Small intestine (tissue), 16 donors: ENCODE results near the gene KCNK15. TPM values are rescaled to one million over a fixed set of nuclear protein-coding genes. Genes with fewer than 3 reads are reported as not detected.
"Not testable (repeated sequence)": the region's sequence is repeated elsewhere in the genome, so short reads cannot be mapped to it uniquely, and the experiment has no call there.

ENCODE experiments used
- DNase-seq, 2 donors: peaks; one replicate each; pipeline versions ENCODE4 v3.0.0 to v3.0.0-alpha.2; 2013
- FAIRE-seq: peaks from 2 replicates; lab custom pipeline; 2012; peaks lifted over from hg19 to GRCh38; lab: Jason Lieb, UNC
- H3K27ac ChIP-seq, 3 donors: one replicate each; pipeline ENCODE4 v1.5.1; 2013; ENCODE audit warnings: low read length in 2 of 3, mild to moderate bottlenecking in 2 of 3, control low read depth in 1 of 3, inconsistent platforms in 1 of 3, low read depth in 1 of 3, moderate library complexity in 1 of 3
- H3K27me3 ChIP-seq, 3 donors: one replicate each; pipeline ENCODE4 v1.6.1; 2013; ENCODE audit warnings: low read length in 3 of 3, inconsistent platforms in 1 of 3; ENCODE audit not compliant: control insufficient read depth in 3 of 3, insufficient read depth in 3 of 3
- H3K36me3 ChIP-seq, 3 donors: one replicate each; pipeline ENCODE4 v1.6.1; 2013; ENCODE audit warnings: low read length in 3 of 3, inconsistent platforms in 1 of 3, low read depth in 1 of 3, mild to moderate bottlenecking in 1 of 3, moderate library complexity in 1 of 3; ENCODE audit not compliant: control insufficient read depth in 3 of 3, insufficient read depth in 2 of 3
- H3K4me1 ChIP-seq, 3 donors: one replicate each; pipeline ENCODE4 v1.6.1; 2013; ENCODE audit warnings: low read length in 2 of 3, inconsistent platforms in 1 of 3, low read depth in 1 of 3, mild to moderate bottlenecking in 1 of 3, moderate library complexity in 1 of 3; ENCODE audit not compliant: control insufficient read depth in 3 of 3, insufficient read depth in 2 of 3
- H3K4me3 ChIP-seq, 3 donors: one replicate each; pipeline ENCODE4 v1.5.1; 2013; ENCODE audit warnings: low read length in 3 of 3, control low read depth in 1 of 3, inconsistent platforms in 1 of 3, low read depth in 1 of 3, mild to moderate bottlenecking in 1 of 3, moderate library complexity in 1 of 3
- H3K9me3 ChIP-seq, 2 donors: one replicate each; pipeline ENCODE4 v1.6.1; 2013; ENCODE audit warnings: low read depth in 1 of 2, low read length in 1 of 2; ENCODE audit not compliant: control insufficient read depth in 2 of 2, insufficient read depth in 1 of 2
- WGBS, 3 donors: extraction: QIAGEN DNeasy Blood & Tissue Kit; methylation state at CpG; one replicate each; pipeline ENCODE4 v1.1.7; 2013; 5-methylcytosine and 5-hydroxymethylcytosine counted together
- long read RNA-seq, 10 donors: transcript quantifications; one replicate each; lab custom pipeline, GENCODE V29; 2026
- polyA plus RNA-seq, 4 donors: library from polyadenylated mRNA; stranded (reverse) in 3 of 4; unstranded in 1 of 4; fragments of 200-250 nt in 3 of 4; fragments of 120-200 nt in 1 of 4; gene quantifications; one replicate each; pipeline versions ENCODE4 v1.2.1 to v1.2.3, GENCODE V29; 2013
- donor health status: healthy with polysubstance abuse.
- donor health status: control.
- donor health status: control.
- donor health status: Bipolar disorder and iron deficiency.
- donor health status: healthy.

KCNK15 gene
- polyA plus RNA-seq = under 1 TPM in 2 of 4 donors, not detected in 2; 0.35 to 0.67 TPM
- long read RNA-seq, donor 1 = 0 reads
- long read RNA-seq, donor 2 = 0 reads
- long read RNA-seq, donor 3 = 0 reads
- long read RNA-seq, donor 4 = 0 reads
- long read RNA-seq, donor 5 = 0 reads
- long read RNA-seq, donor 6 = 0 reads
- long read RNA-seq, donor 7 = 0 reads
- long read RNA-seq, donor 8 = 0 reads
- long read RNA-seq, donor 9 = 0 reads
- long read RNA-seq, donor 10, partial matches to known transcripts = 0 of 1 reads
- long read RNA-seq, donor 10, other reads (novel, unspliced or antisense) = 0 of 1 reads

DNA sequence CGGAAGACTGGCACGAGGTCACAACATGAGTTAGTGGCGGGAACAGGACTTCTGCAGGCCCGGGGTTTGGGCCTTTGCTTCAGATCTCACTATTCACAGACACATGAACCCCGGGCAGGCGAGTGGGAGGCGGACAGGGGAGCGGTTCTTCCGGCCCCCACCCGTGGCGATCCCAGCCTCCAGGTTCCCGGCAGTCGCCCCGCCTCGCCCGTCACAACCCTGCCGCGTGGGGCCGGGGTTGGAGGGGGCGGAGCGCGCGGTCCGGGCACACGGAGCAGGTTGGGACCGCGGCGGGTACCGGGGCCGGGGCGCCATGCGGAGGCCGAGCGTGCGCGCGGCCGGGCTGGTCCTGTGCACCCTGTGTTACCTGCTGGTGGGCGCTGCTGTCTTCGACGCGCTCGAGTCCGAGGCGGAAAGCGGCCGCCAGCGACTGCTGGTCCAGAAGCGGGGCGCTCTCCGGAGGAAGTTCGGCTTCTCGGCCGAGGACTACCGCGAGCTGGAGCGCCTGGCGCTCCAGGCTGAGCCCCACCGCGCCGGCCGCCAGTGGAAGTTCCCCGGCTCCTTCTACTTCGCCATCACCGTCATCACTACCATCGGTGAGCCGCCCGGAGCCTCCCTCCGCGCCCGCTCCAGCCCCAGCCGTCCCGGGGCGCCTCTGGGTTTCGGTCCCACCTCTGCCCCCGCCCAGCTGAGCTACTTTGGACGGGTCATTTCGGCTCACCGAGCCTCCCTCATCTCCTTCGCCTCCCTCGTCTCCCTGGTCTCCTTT, at the start of gene KCNK15:
KCNK15 (plus strand) TSS at position 268 of the 769 bp plus-strand sequence; CDS start at position 314, 46 bp downstream.
- WGBS, 3 donors = 1 to 2% (median 1%) methylated on average over 43 to 81 of the region's 81 CpGs
- H3K36me3 ChIP-seq = no peaks in the 10 kb centered on the region
- DNase-seq (peak; percentile 18 to 58), FAIRE-seq (no peak)
- H3K27ac ChIP-seq = no peak within 1 kb of the TSS
- peaks cover 0 to 8% (median 0%) of the 10 kb centered on the region in 3 donors for H3K4me1 ChIP-seq
- no peaks in the 10 kb centered on the region for H3K9me3 ChIP-seq
- peak within 1 kb of the TSS; percentile 8 to 50 (median 40) for H3K4me3 ChIP-seq
- peaks cover 0 to 26% (median 5%) of the 10 kb centered on the region in 3 donors for H3K27me3 ChIP-seq

DNA sequence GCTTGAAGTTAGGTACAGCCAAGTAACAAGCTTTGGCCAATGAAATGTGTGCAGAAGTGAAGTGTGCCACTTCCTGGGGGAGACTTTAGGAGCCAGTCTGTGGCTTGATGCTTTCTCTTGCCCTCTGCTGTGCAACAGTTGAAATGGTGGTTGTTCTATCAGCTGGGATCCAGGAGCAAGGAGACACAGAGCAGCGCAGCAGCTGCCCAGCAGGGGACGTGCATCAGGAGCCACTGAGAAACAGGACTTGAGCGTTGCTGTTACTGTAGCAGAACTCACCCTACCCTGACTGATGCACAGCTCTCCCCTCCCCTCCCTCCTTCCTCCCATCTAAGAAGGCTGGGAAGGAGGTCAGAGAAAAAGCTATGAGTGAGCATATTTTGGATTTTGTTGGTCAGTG, 49.4 kb upstream of the KCNK15 start:
- WGBS, 3 donors = 83 to 98% (median 86%) methylated on average over 3 of the region's 3 CpGs
- no peak overlapping the region for H3K4me3 ChIP-seq
- no peak for FAIRE-seq
- peaks cover 0 to 16% (median 2%) of the 10 kb centered on the region in 3 donors for H3K4me1 ChIP-seq
- no peaks in the 10 kb centered on the region for H3K27me3 ChIP-seq
- DNase-seq = no peak
- no peak overlapping the region for H3K27ac ChIP-seq
- no peaks in the 10 kb centered on the region for H3K9me3 ChIP-seq
- H3K36me3 ChIP-seq = no peaks in the 10 kb centered on the region

DNA sequence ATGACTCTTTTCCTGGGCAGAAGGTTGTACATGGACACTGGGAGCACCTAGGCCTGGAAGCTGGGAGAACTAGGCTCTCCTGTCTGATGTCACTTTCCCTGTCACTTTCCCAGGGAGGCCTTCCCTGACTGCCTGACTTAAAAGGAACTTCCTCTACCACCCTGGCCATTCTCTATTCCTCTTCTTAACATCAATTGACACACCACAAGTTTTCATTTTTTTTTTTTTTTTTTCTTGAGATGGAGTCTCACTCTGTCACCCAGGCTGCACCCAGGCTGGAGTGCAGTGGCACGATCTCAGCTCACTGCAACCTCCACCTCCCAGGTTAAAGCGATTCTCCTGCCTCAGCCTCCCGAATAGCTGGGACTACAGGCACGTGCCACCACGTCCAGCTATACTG, 48.6 kb upstream of the KCNK15 start:
- not testable (repeated sequence) for FAIRE-seq

DNA sequence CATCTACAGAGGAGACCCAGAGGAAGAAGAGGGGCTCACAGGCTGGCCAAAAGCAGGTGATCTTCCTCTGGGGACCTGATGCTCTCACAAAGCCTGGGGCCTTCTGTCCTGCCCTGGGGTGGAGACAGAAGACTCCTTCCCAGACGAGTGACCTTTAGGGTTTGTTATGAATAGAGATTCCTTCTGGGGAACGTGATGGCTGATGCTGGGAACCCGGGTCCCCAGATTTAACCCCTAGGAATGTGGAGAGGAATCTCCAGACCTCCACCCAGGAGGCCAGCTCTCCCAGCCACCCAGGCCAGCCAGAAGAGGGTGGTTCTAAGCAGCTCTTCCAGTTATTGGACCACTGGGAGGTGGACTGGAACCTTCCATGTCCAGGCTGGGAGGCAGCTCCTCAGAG, 47.3 kb upstream of the KCNK15 start:
- FAIRE-seq = no peak
- DNase-seq = no peak
- no peaks in the 10 kb centered on the region for H3K9me3 ChIP-seq
- H3K4me1 ChIP-seq = peaks cover 0 to 2% (median 0%) of the 10 kb centered on the region in 3 donors
- no peaks in the 10 kb centered on the region for H3K36me3 ChIP-seq
- no peak overlapping the region for H3K27ac ChIP-seq
- WGBS, 3 donors = 46 to 58% (median 55%) methylated on average over 3 of the region's 3 CpGs
- no peak overlapping the region for H3K4me3 ChIP-seq
- no peaks in the 10 kb centered on the region for H3K27me3 ChIP-seq

More for the DNA sequence above, 48.6 kb upstream of the KCNK15 start:
- not testable (repeated sequence) for H3K4me1 ChIP-seq, DNase-seq, H3K9me3 ChIP-seq, H3K27ac ChIP-seq, H3K4me3 ChIP-seq, H3K27me3 ChIP-seq, H3K36me3 ChIP-seq
- 92 to 96% (median 92%) methylated on average over 5 of the region's 5 CpGs for WGBS, 3 donors

DNA sequence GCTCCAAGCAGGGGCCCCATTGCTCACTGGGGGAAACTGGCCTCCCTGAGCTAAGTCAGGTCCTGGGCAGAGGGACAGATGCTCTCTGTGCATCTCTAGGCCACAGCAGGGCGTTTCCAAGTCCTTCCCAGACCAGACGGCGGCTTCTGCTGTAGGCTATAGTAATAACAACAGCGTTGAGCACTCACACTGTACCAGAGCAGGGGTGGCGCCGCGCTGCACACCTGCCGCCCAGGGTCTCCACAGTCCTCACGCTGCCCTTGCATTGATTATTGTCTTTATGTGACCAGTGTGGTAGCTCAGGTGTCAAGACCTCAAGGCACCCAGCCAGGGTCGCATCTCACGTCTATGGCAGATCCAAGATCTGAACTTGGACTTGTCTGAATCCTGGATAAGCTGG, 45.4 kb upstream of the KCNK15 start:
- H3K9me3 ChIP-seq = no peaks in the 10 kb centered on the region
- H3K36me3 ChIP-seq = no peaks in the 10 kb centered on the region
- peaks cover 0 to 2% (median 0%) of the 10 kb centered on the region in 3 donors for H3K4me1 ChIP-seq
- no peak overlapping the region for H3K4me3 ChIP-seq
- no peak for FAIRE-seq
- 79 to 88% (median 84%) methylated on average over 11 of the region's 11 CpGs for WGBS, 3 donors
- DNase-seq = no peak
- H3K27ac ChIP-seq = no peak overlapping the region
- no peaks in the 10 kb centered on the region for H3K27me3 ChIP-seq

DNA sequence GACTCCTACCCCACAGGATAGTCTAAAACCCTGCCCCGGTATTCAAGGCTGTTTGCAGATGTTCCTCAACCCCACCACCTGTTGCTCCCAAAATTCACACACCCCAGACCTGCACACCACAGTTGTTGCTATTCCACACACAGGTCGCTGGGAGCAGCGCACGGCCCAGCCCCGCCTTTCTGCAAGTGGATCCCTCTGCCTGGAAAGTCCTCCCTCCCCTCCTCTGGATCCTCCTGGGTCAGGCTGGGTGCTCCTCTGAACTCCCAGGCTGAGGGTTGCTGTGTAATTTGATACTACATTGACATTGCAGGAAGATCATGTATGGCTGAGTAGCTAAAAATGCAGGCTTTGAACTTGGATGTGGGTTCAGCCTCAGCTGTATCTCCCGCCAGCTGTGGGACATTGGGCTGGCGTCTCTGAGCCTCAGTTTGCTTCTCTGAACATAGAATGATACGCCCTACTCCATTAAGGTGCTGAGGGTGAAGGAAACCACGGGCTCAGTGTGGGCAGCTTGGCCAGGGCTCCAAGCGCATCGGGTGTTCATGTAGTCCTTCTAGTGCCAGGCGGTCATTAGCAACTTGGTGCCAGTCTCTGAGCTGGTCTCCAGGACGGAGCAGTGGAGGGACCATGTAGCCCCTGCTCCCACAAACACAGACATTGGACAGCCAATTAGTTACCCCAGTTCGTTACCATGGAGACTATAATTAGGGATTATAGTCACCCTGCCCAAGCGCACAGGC, 44.4 kb upstream of the KCNK15 start:
- no peaks in the 10 kb centered on the region for H3K9me3 ChIP-seq
- DNase-seq (no peak), FAIRE-seq (no peak)
- 69 to 73% (median 71%) methylated on average over 15 of the region's 15 CpGs for WGBS, 3 donors
- no peaks in the 10 kb centered on the region for H3K4me1 ChIP-seq
- H3K36me3 ChIP-seq = no peaks in the 10 kb centered on the region
- no peak overlapping the region for H3K4me3 ChIP-seq
- H3K27ac ChIP-seq = no peak overlapping the region
- no peaks in the 10 kb centered on the region for H3K27me3 ChIP-seq

DNA sequence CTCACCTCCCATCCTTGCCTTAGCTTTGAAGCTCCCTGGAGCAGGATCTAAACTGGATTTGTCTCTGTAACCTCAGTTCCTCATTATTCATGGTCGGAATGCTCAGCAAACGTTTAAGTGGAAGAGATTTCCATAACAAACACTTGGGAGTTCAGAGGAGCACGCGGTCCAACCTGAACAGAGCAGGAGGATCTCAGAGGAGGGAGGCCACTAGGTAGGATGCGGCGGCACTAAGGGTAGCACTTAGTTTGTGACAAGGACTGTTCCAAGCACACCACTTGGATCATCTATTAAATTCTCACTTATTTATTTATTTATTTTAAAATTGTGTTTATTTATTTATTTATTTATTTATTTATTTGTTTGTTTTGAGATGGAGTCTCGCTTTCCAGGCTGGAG, 43.8 kb upstream of the KCNK15 start:
- no peak overlapping the region for H3K4me3 ChIP-seq
- no peak overlapping the region for H3K27ac ChIP-seq
- DNase-seq (no peak), FAIRE-seq (no peak)
- H3K9me3 ChIP-seq = no peaks in the 10 kb centered on the region
- no peaks in the 10 kb centered on the region for H3K36me3 ChIP-seq
- H3K27me3 ChIP-seq = no peaks in the 10 kb centered on the region
- WGBS, 3 donors = 80 to 87% (median 84%) methylated on average over 7 of the region's 7 CpGs
- H3K4me1 ChIP-seq = no peaks in the 10 kb centered on the region

DNA sequence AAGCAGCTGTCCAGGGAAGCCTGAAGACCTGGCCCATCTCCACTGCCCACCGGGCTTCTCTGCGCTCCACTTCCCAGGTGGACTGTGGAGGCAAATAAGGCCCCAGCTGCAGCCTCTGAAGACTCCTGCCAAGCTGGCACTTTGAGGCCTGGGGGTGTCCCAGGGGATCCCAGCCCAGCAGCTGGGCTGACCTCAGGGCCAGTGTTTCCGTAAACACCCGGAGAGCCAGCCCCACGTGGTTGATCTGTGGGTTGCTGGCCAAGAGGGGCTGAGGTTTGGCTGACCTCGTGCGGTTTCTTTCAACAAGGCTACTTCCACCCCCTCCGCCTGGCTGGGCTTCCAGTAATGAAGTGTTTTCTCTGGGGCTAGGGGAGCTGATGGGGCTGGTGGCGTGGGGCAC, 42.9 kb upstream of the KCNK15 start:
- Histone ChIP-seq H3K27ac (no peak overlapping the region), H3K4me3 (no peak overlapping the region), H3K4me1 (no peaks in the 10 kb centered on the region), H3K27me3 (no peaks in the 10 kb centered on the region), H3K9me3 (no peaks in the 10 kb centered on the region), H3K36me3 (no peaks in the 10 kb centered on the region)
- peak in 1 of 2 donors; percentile 28 for DNase-seq
- WGBS, 3 donors = 35 to 60% (median 46%) methylated on average over 9 of the region's 9 CpGs
- FAIRE-seq = no peak
